GM18502 (cell line): ENCODE data around the gene CNN1.

Experiments
- ATAC-seq: cut with Tn5 transposase; IDR thresholded peaks from one replicate; pipeline ENCODE4 v1.9.1; 2021; ENCODE audit warnings: mild to moderate bottlenecking; ENCODE audit not compliant: unreplicated experiment, poor library complexity

CNN1 gene

GRCh38 chr19:11530432-11530831, 8.2 kb upstream of the CNN1 start:
- ATAC-seq = no peak

GRCh38 chr19:11534538-11534937, 4.1 kb upstream of the CNN1 start:
- ATAC-seq = no peak

- no peak for ATAC-seq
These were observed 3.7 kb upstream of the CNN1 start for GRCh38 chr19:11534948-11535347.

GRCh38 chr19:11535792-11536595, 2.7 kb upstream of the CNN1 start:
- ATAC-seq = peak; percentile 66

GRCh38 chr19:11539495-11540365, 1.1 kb downstream of the CNN1 start:
- no peak for ATAC-seq

GRCh38 chr19:11540645-11541044, 2.0 kb downstream of the CNN1 start:
- no peak for ATAC-seq

- ATAC-seq = no peak
These were observed 2.6 kb downstream of the CNN1 start for GRCh38 chr19:11541238-11541637.

- ATAC-seq = no peak
These were observed 9.5 kb downstream of the CNN1 start for GRCh38 chr19:11547929-11548700.

- ATAC-seq = no peak
These were observed 10.8 kb downstream of the CNN1 start for GRCh38 chr19:11549386-11549953.

GRCh38 chr19:11550265-11550664, 11.6 kb downstream of the CNN1 start:
- ATAC-seq = no peak

GRCh38 chr19:11551603-11552235, 13.1 kb downstream of the CNN1 start:
- no peak for ATAC-seq

- no peak for ATAC-seq
These were observed 14.2 kb downstream of the CNN1 start for GRCh38 chr19:11552666-11553372.

- no peak for ATAC-seq
These were observed 15.5 kb downstream of the CNN1 start for GRCh38 chr19:11554160-11554559.

- ATAC-seq = no peak
These were observed 16.6 kb downstream of the CNN1 start for GRCh38 chr19:11555246-11555645.

- no peak for ATAC-seq
These were observed 18.2 kb downstream of the CNN1 start for GRCh38 chr19:11556634-11557420.

- ATAC-seq = peak; percentile 79
These were observed 20.5 kb downstream of the CNN1 start, which contains the start of gene ELOF1 for GRCh38 chr19:11558881-11559828. ELOF1 (minus strand) TSS chr19:11559230; CDS start chr19:11554347, 4,883 bp downstream.

- ATAC-seq = no peak
These were observed 21.9 kb downstream of the CNN1 start for GRCh38 chr19:11560404-11561051.
